B cell (primary cell): Measurements from ENCODE around the gene CCDC43.

Experiments
- EZH2 ChIP-seq: IDR thresholded peaks from 2 replicates; pipeline ENCODE4 v1.6.1; 2012; ENCODE audit warnings: borderline replicate concordance, low read depth, mild to moderate bottlenecking, moderate library complexity, low read length; ENCODE audit not compliant: insufficient read depth, poor library complexity, severe bottlenecking
- TF ChIP-seq, protein P1 (sequence below): fragments of 200-600 bp; IDR thresholded peaks from one replicate; pipeline ENCODE4 v1.8.0; 2022; ENCODE audit warnings: antibody characterized with exemption, mild to moderate bottlenecking

DNA sequence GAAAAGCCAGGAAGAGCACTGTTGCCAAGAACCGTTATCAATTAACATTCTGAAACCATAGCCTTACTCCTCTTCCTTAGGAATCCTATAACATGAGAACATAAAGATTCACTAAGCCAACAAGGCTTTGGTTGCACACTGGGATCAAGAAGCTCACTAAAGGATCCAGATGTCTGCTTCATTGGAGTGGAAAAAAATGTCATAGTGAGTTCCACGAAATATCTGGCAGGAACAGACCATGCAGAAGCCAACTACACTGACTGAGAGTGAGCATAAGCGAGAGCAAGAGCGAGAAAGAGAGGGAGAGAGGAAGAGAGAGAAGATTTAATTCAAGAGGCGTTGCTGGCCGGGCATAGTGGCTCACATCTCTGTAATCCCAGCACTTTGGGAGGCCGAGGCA is 46.7 kb downstream of the CCDC43 start:
- TF ChIP-seq, protein P1, sequence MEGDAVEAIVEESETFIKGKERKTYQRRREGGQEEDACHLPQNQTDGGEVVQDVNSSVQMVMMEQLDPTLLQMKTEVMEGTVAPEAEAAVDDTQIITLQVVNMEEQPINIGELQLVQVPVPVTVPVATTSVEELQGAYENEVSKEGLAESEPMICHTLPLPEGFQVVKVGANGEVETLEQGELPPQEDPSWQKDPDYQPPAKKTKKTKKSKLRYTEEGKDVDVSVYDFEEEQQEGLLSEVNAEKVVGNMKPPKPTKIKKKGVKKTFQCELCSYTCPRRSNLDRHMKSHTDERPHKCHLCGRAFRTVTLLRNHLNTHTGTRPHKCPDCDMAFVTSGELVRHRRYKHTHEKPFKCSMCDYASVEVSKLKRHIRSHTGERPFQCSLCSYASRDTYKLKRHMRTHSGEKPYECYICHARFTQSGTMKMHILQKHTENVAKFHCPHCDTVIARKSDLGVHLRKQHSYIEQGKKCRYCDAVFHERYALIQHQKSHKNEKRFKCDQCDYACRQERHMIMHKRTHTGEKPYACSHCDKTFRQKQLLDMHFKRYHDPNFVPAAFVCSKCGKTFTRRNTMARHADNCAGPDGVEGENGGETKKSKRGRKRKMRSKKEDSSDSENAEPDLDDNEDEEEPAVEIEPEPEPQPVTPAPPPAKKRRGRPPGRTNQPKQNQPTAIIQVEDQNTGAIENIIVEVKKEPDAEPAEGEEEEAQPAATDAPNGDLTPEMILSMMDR = no peak
- TF ChIP-seq EZH2 = no peak
